ENCODE data around the gene BIRC6. TPM values are rescaled to one million over a fixed set of nuclear protein-coding genes. Genes with fewer than 3 reads are reported as not detected.

BIRC6 gene
- total RNA-seq, 4 donors from 2014 or later: 142 to 268 (median 218) TPM

DNA sequence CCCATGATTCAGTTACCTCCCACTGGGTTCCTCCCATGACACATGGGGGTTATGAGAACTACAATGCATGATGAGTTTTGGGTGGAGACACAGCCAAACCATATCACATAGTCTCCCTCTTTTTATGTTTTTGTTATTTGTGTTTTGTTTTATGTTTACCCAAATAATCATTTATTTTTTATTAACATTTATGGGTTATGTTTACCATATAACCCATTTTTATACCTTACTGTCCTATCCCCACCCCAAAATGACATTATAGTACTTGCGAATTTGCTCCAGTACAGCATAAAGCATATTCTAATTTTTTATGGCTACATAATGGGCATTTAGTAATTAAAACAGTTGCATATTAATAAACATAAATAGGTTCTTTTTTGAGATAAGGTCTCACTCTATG is 209.1 kb downstream of the BIRC6 start:
- TF ChIP-seq, protein P1, sequence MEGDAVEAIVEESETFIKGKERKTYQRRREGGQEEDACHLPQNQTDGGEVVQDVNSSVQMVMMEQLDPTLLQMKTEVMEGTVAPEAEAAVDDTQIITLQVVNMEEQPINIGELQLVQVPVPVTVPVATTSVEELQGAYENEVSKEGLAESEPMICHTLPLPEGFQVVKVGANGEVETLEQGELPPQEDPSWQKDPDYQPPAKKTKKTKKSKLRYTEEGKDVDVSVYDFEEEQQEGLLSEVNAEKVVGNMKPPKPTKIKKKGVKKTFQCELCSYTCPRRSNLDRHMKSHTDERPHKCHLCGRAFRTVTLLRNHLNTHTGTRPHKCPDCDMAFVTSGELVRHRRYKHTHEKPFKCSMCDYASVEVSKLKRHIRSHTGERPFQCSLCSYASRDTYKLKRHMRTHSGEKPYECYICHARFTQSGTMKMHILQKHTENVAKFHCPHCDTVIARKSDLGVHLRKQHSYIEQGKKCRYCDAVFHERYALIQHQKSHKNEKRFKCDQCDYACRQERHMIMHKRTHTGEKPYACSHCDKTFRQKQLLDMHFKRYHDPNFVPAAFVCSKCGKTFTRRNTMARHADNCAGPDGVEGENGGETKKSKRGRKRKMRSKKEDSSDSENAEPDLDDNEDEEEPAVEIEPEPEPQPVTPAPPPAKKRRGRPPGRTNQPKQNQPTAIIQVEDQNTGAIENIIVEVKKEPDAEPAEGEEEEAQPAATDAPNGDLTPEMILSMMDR (IDR thresholded peaks at IDR 0.05): no peak
- TF ChIP-seq POLR2A (IDR thresholded peaks at IDR 0.05): no peak
- WGBS, 2 donors: 99 to 100% methylated on average over 1 of the region's 1 CpG
- H3K9me3 ChIP-seq: no peaks in the 10 kb centered on the region
- no peak for DNase-seq
- H3K27me3 ChIP-seq: no peaks in the 10 kb centered on the region
- H3K4me3 ChIP-seq (replicated peaks in 1 of 3): no peak overlapping the region
- peaks cover 0 to 9% of the 10 kb centered on the region in 2 donors for H3K36me3 ChIP-seq
- no peak overlapping the region for H3K27ac ChIP-seq
- intact Hi-C loops (cut with DNase I): no loop called here
- H3K4me1 ChIP-seq: no peaks in the 10 kb centered on the region

DNA sequence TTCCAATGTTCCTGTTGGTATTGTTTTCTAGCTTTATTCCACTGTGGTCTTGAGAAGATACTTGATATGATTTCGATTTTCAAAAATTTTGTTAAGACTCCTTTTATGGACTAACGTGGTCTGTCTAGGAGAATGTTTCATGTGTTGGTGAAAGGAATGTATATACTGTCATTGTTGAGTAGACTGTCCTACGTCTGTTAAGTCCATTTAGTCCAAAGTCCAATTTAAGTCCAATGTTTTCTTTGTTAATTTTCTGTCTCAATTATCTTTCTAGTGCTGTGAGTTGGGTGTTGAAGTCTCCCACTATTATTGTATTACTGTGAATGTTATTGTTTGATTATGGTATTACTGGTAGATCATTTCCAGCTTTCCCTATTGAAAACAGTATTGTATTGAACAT is 215.2 kb downstream of the BIRC6 start:
- Histone ChIP-seq H3K27ac (no peak overlapping the region), H3K4me3 (replicated peaks in 1 of 3) (no peak overlapping the region), H3K27me3 (no peaks in the 10 kb centered on the region), H3K9me3 (no peaks in the 10 kb centered on the region), H3K36me3 (peaks cover 0 to 9% of the 10 kb centered on the region in 2 donors), H3K4me1 (no peaks in the 10 kb centered on the region)
- intact Hi-C loops (cut with DNase I): no loop called here
- TF ChIP-seq, protein P1 (IDR thresholded peaks at IDR 0.05): no peak
- TF ChIP-seq POLR2A (IDR thresholded peaks at IDR 0.05): no peak
- DNase-seq: no peak
- 94 to 97% methylated on average over 3 of the region's 3 CpGs for WGBS, 2 donors

DNA sequence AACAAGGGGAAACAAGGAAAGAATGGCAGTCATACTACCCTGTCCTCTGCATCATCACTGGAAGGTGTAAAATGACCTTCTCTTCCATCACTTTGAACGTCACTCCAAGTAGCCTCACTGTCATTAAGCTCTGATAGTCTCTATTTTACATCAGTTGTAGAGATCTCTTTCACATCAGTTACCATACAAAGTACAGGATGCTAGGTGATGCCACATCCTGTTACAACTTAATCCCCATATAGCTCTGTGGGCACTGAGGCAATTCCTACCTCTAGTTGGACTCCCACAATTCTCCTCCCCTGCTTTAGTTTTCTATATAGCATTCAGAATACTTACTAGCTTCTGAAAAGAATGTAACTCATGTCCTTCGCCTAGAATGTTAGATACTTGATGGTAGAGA is 215.9 kb downstream of the BIRC6 start:
- H3K4me3 ChIP-seq (replicated peaks in 1 of 3): no peak overlapping the region
- intact Hi-C loops (cut with DNase I): no loop called here
- no peaks in the 10 kb centered on the region for H3K27me3 ChIP-seq
- 92 to 96% methylated on average over 2 of the region's 2 CpGs for WGBS, 2 donors
- H3K27ac ChIP-seq: no peak overlapping the region
- H3K36me3 ChIP-seq: peaks cover 0 to 8% of the 10 kb centered on the region in 2 donors
- no peaks in the 10 kb centered on the region for H3K4me1 ChIP-seq
- DNase-seq: no peak
- TF ChIP-seq POLR2A (IDR thresholded peaks at IDR 0.05): no peak
- TF ChIP-seq, protein P1 (IDR thresholded peaks at IDR 0.05): no peak
- H3K9me3 ChIP-seq: no peaks in the 10 kb centered on the region

DNA sequence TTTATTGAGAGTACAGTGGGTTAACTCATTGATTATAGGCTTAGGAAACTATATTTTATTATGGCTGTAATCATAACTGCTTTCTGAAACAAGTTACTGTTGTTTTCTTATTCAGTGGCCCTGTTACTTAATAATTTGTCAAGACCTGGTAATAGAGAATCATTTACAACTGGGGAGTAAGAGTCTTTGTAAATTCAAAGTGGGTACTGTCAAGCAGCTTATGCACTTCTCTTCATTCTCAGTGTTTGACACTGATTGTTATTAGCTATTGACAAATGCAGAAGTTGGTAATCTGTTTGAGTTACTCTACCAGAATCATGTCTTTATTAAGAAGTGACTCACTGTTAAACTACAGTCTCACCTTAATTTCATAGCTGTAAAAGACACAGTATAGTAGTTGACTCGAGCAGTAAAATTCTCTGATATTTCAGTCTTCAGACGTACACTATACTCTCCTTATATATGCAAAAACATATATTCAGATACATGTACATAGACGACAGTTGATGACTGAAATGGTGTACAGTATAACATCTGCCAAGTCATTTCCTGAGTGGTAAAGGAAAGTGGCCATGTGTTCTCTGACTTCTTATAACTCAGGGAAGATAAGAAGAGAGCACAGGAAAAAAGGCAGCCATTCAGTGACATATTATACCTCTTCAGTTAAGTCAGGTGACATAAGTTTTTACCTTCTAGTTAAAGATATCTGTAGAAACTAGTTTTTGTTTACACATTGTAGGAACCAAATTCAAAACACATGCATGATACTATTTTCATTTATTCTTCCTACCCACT is 235.0 kb downstream of the BIRC6 start:
- DNase-seq: no peak
- TF ChIP-seq, protein P1 (IDR thresholded peaks at IDR 0.05): no peak
- no peak for TF ChIP-seq POLR2A (IDR thresholded peaks at IDR 0.05)
- intact Hi-C loops (cut with DNase I): no loop called here
- Histone ChIP-seq H3K9me3 (no peaks in the 10 kb centered on the region), H3K27ac (no peak overlapping the region), H3K4me1 (no peaks in the 10 kb centered on the region), H3K36me3 (no peaks in the 10 kb centered on the region), H3K27me3 (no peaks in the 10 kb centered on the region), H3K4me3 (replicated peaks in 1 of 3) (no peak overlapping the region)
- WGBS, 2 donors: 88 to 91% methylated on average over 3 of the region's 3 CpGs

DNA sequence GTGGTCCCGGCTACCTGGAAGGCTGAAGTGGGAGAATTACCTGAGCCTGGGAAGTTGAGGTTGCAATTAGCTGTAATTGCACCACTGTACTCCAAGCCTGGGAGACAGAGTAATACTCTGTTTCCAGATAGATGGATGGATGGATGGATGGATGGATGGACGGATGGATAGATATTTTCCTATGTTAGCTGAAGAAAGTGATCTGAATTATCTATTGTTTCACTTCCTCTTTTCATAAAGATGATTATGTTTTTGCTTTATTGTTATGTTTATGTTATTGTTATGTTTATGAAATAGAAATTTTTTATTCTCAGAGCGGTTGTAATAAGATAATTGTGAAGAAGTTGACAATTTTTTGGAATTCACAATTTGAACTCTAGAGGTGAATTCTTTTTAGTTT is 237.8 kb downstream of the BIRC6 start:
- H3K4me3 ChIP-seq (replicated peaks in 1 of 3): no peak overlapping the region
- H3K36me3 ChIP-seq: peaks cover 0 to 4% of the 10 kb centered on the region in 2 donors
- H3K27me3 ChIP-seq: no peaks in the 10 kb centered on the region
- TF ChIP-seq POLR2A (IDR thresholded peaks at IDR 0.05): no peak
- TF ChIP-seq, protein P1 (IDR thresholded peaks at IDR 0.05): no peak
- intact Hi-C loops (cut with DNase I): no loop called here
- no peak overlapping the region for H3K27ac ChIP-seq
- H3K9me3 ChIP-seq: no peaks in the 10 kb centered on the region
- WGBS, 2 donors: 88 to 99% methylated on average over 3 of the region's 3 CpGs
- DNase-seq: no peak
- H3K4me1 ChIP-seq: no peaks in the 10 kb centered on the region
